Astrocyte (in vitro differentiated cells and primary cell): Measurements from ENCODE around the gene RRP1.

Experiments
- CTCF ChIP-seq: IDR thresholded peaks from 2 replicates; pipeline ENCODE4 v1.5.1; 2011; ENCODE audit warnings: low read depth, mild to moderate bottlenecking, inconsistent platforms, low read length, moderate library complexity; ENCODE audit not compliant: insufficient read depth
- EZH2 ChIP-seq: IDR thresholded peaks from 2 replicates; pipeline ENCODE4 v1.6.1; 2012; ENCODE audit warnings: mild to moderate bottlenecking, low read length, inconsistent platforms; ENCODE audit not compliant: insufficient read depth

- TF ChIP-seq CTCF (no peak), EZH2 (no peak)
These were observed 36.7 kb downstream of the RRP1 start for GRCh38 chr21:43825936-43826622.
